DOHH2 (cell line): ENCODE measurements around the gene PACSIN1.

Experiments
- EZH2phosphoT487 ChIP-seq: fragments of 200-600 bp; sonication (generic); IDR thresholded peaks from 2 replicates; pipeline ENCODE4 v1.6.1; 2017; ENCODE audit warnings: borderline replicate concordance, mild to moderate bottlenecking, antibody characterized with exemption, low read length, moderate library complexity, mixed read lengths
- TF ChIP-seq, protein P1 (sequence below): fragments of 200-600 bp; sonication (generic); IDR thresholded peaks from one replicate; pipeline ENCODE4 v1.5.1; 2014; ENCODE audit warnings: antibody characterized with exemption, mild to moderate bottlenecking, low read depth, low read length; ENCODE audit not compliant: poor library complexity, severe bottlenecking

DNA sequence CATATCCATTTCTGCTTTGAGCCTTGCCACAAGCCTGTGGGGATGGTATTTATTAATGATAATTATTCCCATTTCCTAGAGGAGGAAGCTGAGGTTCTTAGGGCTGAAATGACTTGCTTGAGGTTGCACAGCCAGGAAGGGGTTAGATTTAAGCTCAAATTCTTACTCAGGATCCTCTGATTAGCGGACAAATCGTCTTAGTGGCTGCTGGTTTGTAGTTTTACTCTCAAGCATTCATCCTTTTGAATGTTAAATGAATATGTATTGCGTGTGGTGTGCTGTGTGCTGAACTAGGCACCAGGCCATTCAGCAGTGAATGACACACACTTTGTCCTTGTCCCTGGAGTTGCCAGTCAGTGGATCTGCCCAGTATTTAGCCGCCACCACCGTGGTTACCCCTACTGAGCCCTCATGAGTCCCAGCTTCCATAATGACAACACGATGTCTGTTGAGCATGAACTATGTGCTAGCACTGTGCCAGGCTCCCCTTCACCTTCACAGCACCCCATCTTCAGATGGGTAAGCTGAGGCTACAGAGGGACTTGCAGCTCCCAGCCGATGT, 10.0 kb downstream of the PACSIN1 start:
- TF ChIP-seq, protein P1, sequence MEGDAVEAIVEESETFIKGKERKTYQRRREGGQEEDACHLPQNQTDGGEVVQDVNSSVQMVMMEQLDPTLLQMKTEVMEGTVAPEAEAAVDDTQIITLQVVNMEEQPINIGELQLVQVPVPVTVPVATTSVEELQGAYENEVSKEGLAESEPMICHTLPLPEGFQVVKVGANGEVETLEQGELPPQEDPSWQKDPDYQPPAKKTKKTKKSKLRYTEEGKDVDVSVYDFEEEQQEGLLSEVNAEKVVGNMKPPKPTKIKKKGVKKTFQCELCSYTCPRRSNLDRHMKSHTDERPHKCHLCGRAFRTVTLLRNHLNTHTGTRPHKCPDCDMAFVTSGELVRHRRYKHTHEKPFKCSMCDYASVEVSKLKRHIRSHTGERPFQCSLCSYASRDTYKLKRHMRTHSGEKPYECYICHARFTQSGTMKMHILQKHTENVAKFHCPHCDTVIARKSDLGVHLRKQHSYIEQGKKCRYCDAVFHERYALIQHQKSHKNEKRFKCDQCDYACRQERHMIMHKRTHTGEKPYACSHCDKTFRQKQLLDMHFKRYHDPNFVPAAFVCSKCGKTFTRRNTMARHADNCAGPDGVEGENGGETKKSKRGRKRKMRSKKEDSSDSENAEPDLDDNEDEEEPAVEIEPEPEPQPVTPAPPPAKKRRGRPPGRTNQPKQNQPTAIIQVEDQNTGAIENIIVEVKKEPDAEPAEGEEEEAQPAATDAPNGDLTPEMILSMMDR = no peak
- no peak for TF ChIP-seq EZH2phosphoT487
